OCI-LY7 (cell line): ENCODE data around the gene ZNF536. TPM values are rescaled to one million over a fixed set of nuclear protein-coding genes. Genes with fewer than 3 reads are reported as not detected.
"Not testable (repeated sequence)": the region's sequence is repeated elsewhere in the genome, so short reads cannot be mapped to it uniquely, and the experiment has no call there.

Experiments
- BruUV-seq: library from RNA; stranded (reverse); fragments of 400-500 nt; replicated peaks from 2 replicates; lab custom pipeline; 2021; lab: Mats Ljungman, UMichigan
- CTCF ChIA-PET: fragments of 300-600 bp; sonication (Branson Sonifier 250); formaldehyde crosslinking; loops from one replicate; lab custom pipeline; 2022; ENCODE audit warnings: antibody characterized with exemption; ENCODE audit not compliant: unreplicated experiment; lab: Charles Lee
- POLR2A ChIA-PET: fragments of 300-600 bp; sonication (Branson Sonifier 250); formaldehyde crosslinking; loops from one replicate; lab custom pipeline; 2022; ENCODE audit warnings: antibody characterized with exemption; lab: Charles Lee
- DNase-seq: peaks from one replicate; pipeline ENCODE4 v3.0.0-alpha.2; 2015; ENCODE audit warnings: low spot score
- H2AFZ ChIP-seq: fragments of 200-600 bp; sonication (generic), shearing (Covaris generic); 2 replicates; pipeline ENCODE4 v1.6.1; 2014; ENCODE audit warnings: mild to moderate bottlenecking, antibody characterized with exemption, low read length, moderate library complexity
- H3K27ac ChIP-seq: fragments of 200-600 bp; sonication (generic); 2 replicates; pipeline ENCODE4 v1.5.1; 2014; ENCODE audit warnings: mixed run types, low read depth, mild to moderate bottlenecking, moderate library complexity, low read length, inconsistent platforms; ENCODE audit not compliant: poor library complexity, severe bottlenecking
- H3K36me3 ChIP-seq: fragments of 200-600 bp; sonication (generic); 2 replicates; pipeline ENCODE4 v1.6.1; 2014; ENCODE audit warnings: mild to moderate bottlenecking, antibody characterized with exemption, low read length, moderate library complexity, mixed read lengths; ENCODE audit not compliant: insufficient read depth
- H3K4me1 ChIP-seq: fragments of 200-600 bp; sonication (generic); 2 replicates; pipeline ENCODE4 v1.5.1; 2014; ENCODE audit warnings: mild to moderate bottlenecking, low read length; ENCODE audit not compliant: insufficient read depth, poor library complexity, severe bottlenecking
- H3K4me2 ChIP-seq: fragments of 200-600 bp; sonication (generic); 2 replicates; pipeline ENCODE4 v1.6.1; 2014; ENCODE audit warnings: mild to moderate bottlenecking, low read length
- H3K4me3 ChIP-seq: fragments of 200-600 bp; sonication (generic); 2 replicates; pipeline ENCODE4 v1.5.1; 2014; ENCODE audit warnings: mild to moderate bottlenecking, low read depth, low read length; ENCODE audit not compliant: poor library complexity, severe bottlenecking
- H3K79me2 ChIP-seq: fragments of 200-600 bp; sonication (generic); 2 replicates; pipeline ENCODE4 v1.6.1; 2016; ENCODE audit warnings: low read depth, mild to moderate bottlenecking, low read length, moderate library complexity, mixed read lengths; ENCODE audit not compliant: insufficient read depth
- H3K9me2 ChIP-seq: fragments of 200-600 bp; sonication (generic); 2 replicates; pipeline ENCODE4 v1.6.1; 2016; ENCODE audit warnings: mild to moderate bottlenecking, low read length, mixed read lengths; ENCODE audit not compliant: insufficient read depth
- H3K9me3 ChIP-seq: fragments of 200-600 bp; sonication (generic); 2 replicates; pipeline ENCODE4 v1.6.1; 2014; ENCODE audit warnings: mild to moderate bottlenecking, mixed run types, low read length, mixed read lengths
- H4K20me1 ChIP-seq: fragments of 200-600 bp; sonication (generic); 2 replicates; pipeline ENCODE4 v1.6.1; 2014; ENCODE audit warnings: mild to moderate bottlenecking, antibody characterized with exemption, low read length, moderate library complexity, mixed read lengths; ENCODE audit not compliant: insufficient read depth
- EZH2phosphoT487 ChIP-seq: fragments of 200-600 bp; sonication (generic); IDR thresholded peaks from 2 replicates; pipeline ENCODE4 v1.6.1; 2018; ENCODE audit warnings: low read depth, borderline replicate concordance, mild to moderate bottlenecking, mixed run types, antibody characterized with exemption, low read length, moderate library complexity, mixed read lengths
- intact Hi-C: fragments of 100-400 bp; cut with micrococcal nuclease; formaldehyde crosslinking; loops from one replicate; pipeline ENCODE4 v1.10.0; 2022; ENCODE audit not compliant: unreplicated experiment
- total RNA-seq, 2 experiments: library from RNA; depleted of rRNA in 1 of 2; stranded (reverse); fragments of >200 nt in 1 of 2; shearing (Covaris generic) in 1 of 2; gene quantifications; 2 replicates each; pipeline ENCODE4 v1.2.3, GENCODE V29; 2014 to 2022
- TF ChIP-seq, protein P1 (sequence below): fragments of 200-600 bp; sonication (generic); conservative IDR thresholded peaks from 2 replicates; pipeline ENCODE4 v1.5.1; 2014; ENCODE audit warnings: mild to moderate bottlenecking, antibody characterized with exemption, low read length, moderate library complexity, mixed read lengths

ZNF536 gene
- total RNA-seq, 2 experiments from 2014 or later = 0.06 to 0.30 TPM

DNA sequence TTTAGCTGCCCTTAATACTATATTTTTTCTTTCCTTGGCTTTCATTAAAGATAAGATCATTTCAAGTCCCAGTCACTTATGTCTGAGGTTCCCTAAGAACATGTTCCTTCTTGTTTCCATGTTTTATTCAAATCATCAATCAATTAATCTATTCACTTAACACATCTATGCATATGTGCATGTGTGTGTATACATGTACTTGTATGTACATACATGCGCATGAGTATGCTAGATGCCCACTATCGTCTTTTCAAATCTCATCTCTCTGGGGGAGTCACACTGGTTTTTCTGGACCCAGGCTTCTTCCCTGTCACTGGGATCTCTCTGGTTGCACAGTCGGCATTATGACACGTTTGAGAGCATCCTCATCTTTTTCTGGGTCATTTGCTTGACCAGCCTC is 108.9 kb downstream of the ZNF536 start:
- intact Hi-C loops = no loop called here
- BruUV-seq = no TSS peak
- H2AFZ ChIP-seq = no peak overlapping the region
- CTCF ChIA-PET = no interaction called here
- H3K4me3 ChIP-seq = no peak overlapping the region
- no peaks in the 10 kb centered on the region for H3K79me2 ChIP-seq
- TF ChIP-seq, protein P1, sequence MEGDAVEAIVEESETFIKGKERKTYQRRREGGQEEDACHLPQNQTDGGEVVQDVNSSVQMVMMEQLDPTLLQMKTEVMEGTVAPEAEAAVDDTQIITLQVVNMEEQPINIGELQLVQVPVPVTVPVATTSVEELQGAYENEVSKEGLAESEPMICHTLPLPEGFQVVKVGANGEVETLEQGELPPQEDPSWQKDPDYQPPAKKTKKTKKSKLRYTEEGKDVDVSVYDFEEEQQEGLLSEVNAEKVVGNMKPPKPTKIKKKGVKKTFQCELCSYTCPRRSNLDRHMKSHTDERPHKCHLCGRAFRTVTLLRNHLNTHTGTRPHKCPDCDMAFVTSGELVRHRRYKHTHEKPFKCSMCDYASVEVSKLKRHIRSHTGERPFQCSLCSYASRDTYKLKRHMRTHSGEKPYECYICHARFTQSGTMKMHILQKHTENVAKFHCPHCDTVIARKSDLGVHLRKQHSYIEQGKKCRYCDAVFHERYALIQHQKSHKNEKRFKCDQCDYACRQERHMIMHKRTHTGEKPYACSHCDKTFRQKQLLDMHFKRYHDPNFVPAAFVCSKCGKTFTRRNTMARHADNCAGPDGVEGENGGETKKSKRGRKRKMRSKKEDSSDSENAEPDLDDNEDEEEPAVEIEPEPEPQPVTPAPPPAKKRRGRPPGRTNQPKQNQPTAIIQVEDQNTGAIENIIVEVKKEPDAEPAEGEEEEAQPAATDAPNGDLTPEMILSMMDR = no peak
- no peak for TF ChIP-seq EZH2phosphoT487
- H3K4me2 ChIP-seq = no peak overlapping the region
- POLR2A ChIA-PET = no interaction called here
- no peaks in the 10 kb centered on the region for H3K9me3 ChIP-seq
- H4K20me1 ChIP-seq = no peaks in the 10 kb centered on the region
- H3K27ac ChIP-seq = no peak overlapping the region
- no peaks in the 10 kb centered on the region for H3K36me3 ChIP-seq
- DNase-seq = no peak
- no peaks in the 10 kb centered on the region for H3K9me2 ChIP-seq
- no peaks in the 10 kb centered on the region for H3K4me1 ChIP-seq

DNA sequence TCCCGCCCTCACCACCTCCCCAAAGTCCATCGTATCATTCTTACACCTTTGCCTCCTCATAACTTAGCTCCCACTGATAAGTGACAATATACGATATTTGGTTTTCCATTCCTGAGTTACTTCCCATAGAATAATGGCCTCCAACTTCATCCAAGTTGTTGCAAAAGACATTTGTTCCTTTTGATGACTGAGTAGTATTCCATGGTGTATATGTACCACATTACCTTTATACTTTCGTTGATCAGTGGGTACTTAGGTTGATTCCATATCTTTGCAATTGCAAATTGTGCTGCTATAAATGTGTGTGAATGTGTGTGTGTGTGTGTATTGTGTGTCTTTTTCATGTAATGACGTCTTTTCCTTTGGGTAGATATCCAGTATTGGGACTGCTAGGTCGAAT is 109.6 kb downstream of the ZNF536 start:
- intact Hi-C loops = no loop called here
- H3K4me3 ChIP-seq = no peak overlapping the region
- no peaks in the 10 kb centered on the region for H3K9me2 ChIP-seq
- no peaks in the 10 kb centered on the region for H3K4me1 ChIP-seq
- no peaks in the 10 kb centered on the region for H3K36me3 ChIP-seq
- no peak overlapping the region for H3K4me2 ChIP-seq
- H3K79me2 ChIP-seq = no peaks in the 10 kb centered on the region
- no peak overlapping the region for H2AFZ ChIP-seq
- H3K9me3 ChIP-seq = no peaks in the 10 kb centered on the region
- ChIA-PET CTCF (no interaction called here), POLR2A (no interaction called here)
- TF ChIP-seq, protein P1 = no peak
- TF ChIP-seq EZH2phosphoT487 = no peak
- no peak overlapping the region for H3K27ac ChIP-seq
- no peak for DNase-seq
- H4K20me1 ChIP-seq = no peaks in the 10 kb centered on the region
- no TSS peak for BruUV-seq

DNA sequence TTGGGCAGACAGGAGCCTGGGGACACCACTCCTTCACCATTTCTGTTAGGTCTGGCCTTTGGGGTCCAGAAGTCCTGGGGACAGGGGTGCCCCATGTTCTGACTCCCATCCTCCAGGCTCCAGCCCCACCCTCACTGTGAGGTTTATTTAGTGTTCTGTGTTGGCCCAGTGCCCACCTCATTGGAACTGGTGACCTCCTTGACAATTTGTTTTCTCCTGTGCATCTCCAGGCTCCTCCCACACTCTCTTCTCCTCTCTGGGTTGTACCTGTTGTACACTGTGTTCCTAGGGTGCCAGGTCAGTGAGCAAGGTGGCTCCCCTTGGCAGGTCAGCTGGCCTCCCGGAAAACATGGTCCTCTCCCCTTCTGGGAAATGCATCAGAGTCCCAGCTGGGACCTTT is 110.8 kb downstream of the ZNF536 start:
- BruUV-seq = no TSS peak
- Histone ChIP-seq H3K79me2 (no peaks in the 10 kb centered on the region), H3K4me1 (no peaks in the 10 kb centered on the region), H3K9me2 (no peaks in the 10 kb centered on the region), H3K36me3 (no peaks in the 10 kb centered on the region), H2AFZ (no peak overlapping the region), H3K27ac (no peak overlapping the region), H3K9me3 (no peaks in the 10 kb centered on the region), H3K4me3 (no peak overlapping the region), H3K4me2 (no peak overlapping the region), H4K20me1 (no peaks in the 10 kb centered on the region)
- intact Hi-C loops = no loop called here
- POLR2A ChIA-PET = interaction anchor here (1.7 kb wide), 1 partner anchor 11 kb away, joined by 7 read pairs; no protein-coding TSS in a partner anchor
- DNase-seq = no peak
- CTCF ChIA-PET = no interaction called here
- TF ChIP-seq, protein P1 = no peak
- no peak for TF ChIP-seq EZH2phosphoT487

DNA sequence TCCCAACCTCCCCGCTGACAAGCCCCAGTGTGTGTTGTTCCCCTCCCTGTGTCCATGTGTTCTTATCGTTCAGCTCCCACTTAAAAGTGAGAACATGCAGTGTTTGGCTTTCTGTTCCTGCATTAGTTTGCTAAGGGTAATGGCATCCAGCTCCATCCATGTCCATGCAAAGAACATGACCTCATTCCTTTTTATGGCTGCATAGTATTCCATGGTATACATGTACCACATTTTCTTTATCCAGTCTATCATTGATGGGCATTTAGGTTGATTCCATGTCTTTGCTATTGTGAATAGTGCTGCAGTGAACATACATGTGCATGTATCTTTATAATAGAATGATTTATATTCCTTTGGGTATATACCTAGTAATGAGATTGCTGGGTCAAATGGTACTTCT is 114.1 kb downstream of the ZNF536 start:
- H3K4me2 ChIP-seq, H3K4me1 ChIP-seq, BruUV-seq, H3K79me2 ChIP-seq, H4K20me1 ChIP-seq, H3K4me3 ChIP-seq, H3K9me3 ChIP-seq, H3K27ac ChIP-seq, DNase-seq, H3K9me2 ChIP-seq, H2AFZ ChIP-seq, POLR2A ChIA-PET, H3K36me3 ChIP-seq, CTCF ChIA-PET, intact Hi-C loops: not testable (repeated sequence)
